Neural progenitor cell (in vitro differentiated cells): Measurements from ENCODE around the gene SP6. TPM values are rescaled to one million over a fixed set of nuclear protein-coding genes. Genes with fewer than 3 reads are reported as not detected.

Experiments
- DNase-seq: peaks from one replicate; pipeline ENCODE4 v3.0.0-alpha.2; 2016; ENCODE audit warnings: low spot score
- H2AFZ ChIP-seq: fragments of 200-600 bp; sonication (generic); replicated peaks from 2 replicates; pipeline ENCODE4 v1.6.1; 2016; ENCODE audit warnings: antibody characterized with exemption
- H3F3A ChIP-seq: fragments of 200-600 bp; sonication (generic); 2 replicates; pipeline ENCODE4 v1.6.1; 2016; ENCODE audit warnings: antibody characterized with exemption, low read depth
- H3K27ac ChIP-seq: fragments of 200-600 bp; sonication (generic); 2 replicates; pipeline ENCODE4 v1.5.1; 2016; ENCODE audit warnings: mild to moderate bottlenecking
- H3K27me3 ChIP-seq: fragments of 200-600 bp; sonication (generic); 2 replicates; pipeline ENCODE4 v1.6.1; 2016; ENCODE audit warnings: mild to moderate bottlenecking, moderate library complexity
- H3K36me3 ChIP-seq: fragments of 200-600 bp; sonication (generic); 2 replicates; pipeline ENCODE4 v1.5.1; 2016
- H3K4me1 ChIP-seq: fragments of 200-600 bp; sonication (generic); 2 replicates; pipeline ENCODE4 v1.6.1; 2016; ENCODE audit warnings: mixed run types
- H3K4me2 ChIP-seq: fragments of 200-600 bp; sonication (generic); 2 replicates; pipeline ENCODE4 v1.6.1; 2016
- H3K4me3 ChIP-seq: fragments of 200-600 bp; sonication (generic); 2 replicates; pipeline ENCODE4 v1.5.1; 2016
- H3K79me2 ChIP-seq: fragments of 200-600 bp; sonication (generic); 2 replicates; pipeline ENCODE4 v1.6.1; 2016; ENCODE audit warnings: low read depth
- H3K9ac ChIP-seq: fragments of 200-600 bp; sonication (generic); 2 replicates; pipeline ENCODE4 v1.6.1; 2016
- H3K9me3 ChIP-seq: fragments of 200-600 bp; sonication (generic); 2 replicates; pipeline ENCODE4 v1.5.1; 2016; ENCODE audit warnings: low read depth
- H4K20me1 ChIP-seq: fragments of 200-600 bp; sonication (generic); 2 replicates; pipeline ENCODE4 v1.6.1; 2016; ENCODE audit warnings: low read depth
- H3K27ac Mint-ChIP-seq: 3 replicates; pipeline ENCODE4 v1.8.0; 2021; ENCODE audit warnings: mixed read lengths
- H3K27me3 Mint-ChIP-seq: 2 replicates; pipeline ENCODE4 v1.8.0; 2022; ENCODE audit warnings: low read depth, mild to moderate bottlenecking, inconsistent platforms, moderate library complexity, mixed read lengths; ENCODE audit not compliant: insufficient read depth
- H3K36me3 Mint-ChIP-seq: 3 replicates; pipeline ENCODE4 v1.8.0; 2021; ENCODE audit warnings: mixed read lengths
- H3K4me1 Mint-ChIP-seq: 3 replicates; pipeline ENCODE4 v1.8.0; 2021; ENCODE audit warnings: mixed read lengths
- H3K4me3 Mint-ChIP-seq: 3 replicates; pipeline ENCODE4 v1.8.0; 2021; ENCODE audit warnings: mild to moderate bottlenecking, moderate library complexity, mixed read lengths
- H3K9me3 Mint-ChIP-seq: 3 replicates; pipeline ENCODE4 v1.8.0; 2020; ENCODE audit warnings: mixed read lengths
- CTCF ChIP-seq: fragments of 200-600 bp; sonication (generic); IDR thresholded peaks from 2 replicates; pipeline ENCODE4 v1.5.1; 2017; ENCODE audit warnings: antibody characterized with exemption, mild to moderate bottlenecking
- EZH2 ChIP-seq: fragments of 200-600 bp; sonication (generic); IDR thresholded peaks from 2 replicates; pipeline ENCODE4 v1.6.1; 2017; ENCODE audit warnings: antibody characterized with exemption, mild to moderate bottlenecking, moderate library complexity
- EZH2phosphoT487 ChIP-seq: fragments of 200-600 bp; sonication (generic); IDR thresholded peaks from 2 replicates; pipeline ENCODE4 v1.6.1; 2017; ENCODE audit warnings: antibody characterized with exemption
- total RNA-seq: library from RNA; depleted of rRNA; stranded (reverse); fragments of >200 nt; gene quantifications from 2 replicates; pipeline ENCODE4 v1.2.3, GENCODE V29; 2015; ENCODE audit warnings: low replicate concordance

SP6 gene
- total RNA-seq, 1 donor from 2014 or later = 0.04 TPM

- peaks cover 25% of the 10 kb centered on the region for H3K79me2 ChIP-seq
- H3K27ac ChIP-seq = no peak overlapping the region
- Mint-ChIP-seq H3K4me3 (peak overlapping the region; percentile 98), H3K27me3 (peaks cover 12% of the 10 kb centered on the region), H3K27ac (peak overlapping the region; percentile 97), H3K36me3 (peaks cover 6% of the 10 kb centered on the region), H3K4me1 (peaks cover 20% of the 10 kb centered on the region), H3K9me3 (no peaks in the 10 kb centered on the region)
- no peak for DNase-seq
- TF ChIP-seq CTCF (no peak), EZH2phosphoT487 (no peak), EZH2 (no peak)
- peak overlapping the region; percentile 84 for H3K4me3 ChIP-seq
- peaks cover 10% of the 10 kb centered on the region for H3F3A ChIP-seq
- no peaks in the 10 kb centered on the region for H4K20me1 ChIP-seq
- H3K4me1 ChIP-seq = no peaks in the 10 kb centered on the region
- H2AFZ ChIP-seq = peak overlapping the region; percentile 62
- no peak overlapping the region for H3K9ac ChIP-seq
- H3K4me2 ChIP-seq = peak overlapping the region; percentile 94
- H3K36me3 ChIP-seq = no peaks in the 10 kb centered on the region
- no peaks in the 10 kb centered on the region for H3K27me3 ChIP-seq
- no peaks in the 10 kb centered on the region for H3K9me3 ChIP-seq
Observed at GRCh38 chr17:47831934-47832327, 19.0 kb downstream of the SP6 start.

GRCh38 chr17:47831003-47831933, 19.7 kb downstream of the SP6 start, which contains the start of the genes LRRC46 and MRPL10:
Gene LRRC46, plus strand, starts transcription at chr17:47831670. Its CDS starts 320 bp downstream, at chr17:47831990.
Gene MRPL10, minus strand, starts transcription at chr17:47831541. Its CDS starts 30 bp downstream, at chr17:47831511.
- H3K4me1 ChIP-seq = no peaks in the 10 kb centered on the region
- TF ChIP-seq CTCF (peak; percentile 44), EZH2 (no peak)
- no peaks in the 10 kb centered on the region for H3K9me3 ChIP-seq
- DNase-seq = peak; percentile 97
- peak within 1 kb of the TSS; percentile 84 for H3K4me3 ChIP-seq
- H3K9ac ChIP-seq = peak within 1 kb of the TSS; percentile 64
- H3K4me2 ChIP-seq = peak within 1 kb of the TSS; percentile 94
- no peaks in the 10 kb centered on the region for H3K36me3 ChIP-seq
- H3K27ac ChIP-seq = no peak within 1 kb of the TSS
- Mint-ChIP-seq H3K36me3 (peaks cover 9% of the 10 kb centered on the region), H3K27ac (peak within 1 kb of the TSS; percentile 97), H3K4me1 (peaks cover 20% of the 10 kb centered on the region), H3K9me3 (no peaks in the 10 kb centered on the region), H3K27me3 (peaks cover 12% of the 10 kb centered on the region), H3K4me3 (peak within 1 kb of the TSS; percentile 98)
- no peaks in the 10 kb centered on the region for H3K27me3 ChIP-seq
- H3K79me2 ChIP-seq = peaks cover 25% of the 10 kb centered on the region
- H2AFZ ChIP-seq = peak within 1 kb of the TSS; percentile 62
- H3F3A ChIP-seq = peaks cover 10% of the 10 kb centered on the region
- no peaks in the 10 kb centered on the region for H4K20me1 ChIP-seq

- Histone ChIP-seq H3K9ac (peak overlapping the region; percentile 64), H4K20me1 (no peaks in the 10 kb centered on the region), H3K27me3 (no peaks in the 10 kb centered on the region), H2AFZ (no peak overlapping the region), H3K4me3 (peak overlapping the region; percentile 84), H3K4me2 (peak overlapping the region; percentile 94), H3K4me1 (no peaks in the 10 kb centered on the region), H3K27ac (no peak overlapping the region), H3K79me2 (peaks cover 25% of the 10 kb centered on the region), H3K9me3 (no peaks in the 10 kb centered on the region), H3K36me3 (no peaks in the 10 kb centered on the region), H3F3A (peaks cover 10% of the 10 kb centered on the region)
- H3K27ac Mint-ChIP-seq = peak overlapping the region; percentile 88
- H3K4me1 Mint-ChIP-seq = peaks cover 20% of the 10 kb centered on the region
- H3K27me3 Mint-ChIP-seq = peaks cover 9% of the 10 kb centered on the region
- no peak for DNase-seq
- TF ChIP-seq EZH2phosphoT487 = no peak
- H3K36me3 Mint-ChIP-seq = peaks cover 7% of the 10 kb centered on the region
- H3K9me3 Mint-ChIP-seq = no peaks in the 10 kb centered on the region
- H3K4me3 Mint-ChIP-seq = peak overlapping the region; percentile 98
Observed at GRCh38 chr17:47830396-47831002, 20.5 kb downstream of the SP6 start.
